ENCODE results near the gene COP1.

The COP1 gene

GRCh38 chr1:175968486-175969172, 238.5 kb downstream of the COP1 start:
- no peak for DNase-seq

DNA sequence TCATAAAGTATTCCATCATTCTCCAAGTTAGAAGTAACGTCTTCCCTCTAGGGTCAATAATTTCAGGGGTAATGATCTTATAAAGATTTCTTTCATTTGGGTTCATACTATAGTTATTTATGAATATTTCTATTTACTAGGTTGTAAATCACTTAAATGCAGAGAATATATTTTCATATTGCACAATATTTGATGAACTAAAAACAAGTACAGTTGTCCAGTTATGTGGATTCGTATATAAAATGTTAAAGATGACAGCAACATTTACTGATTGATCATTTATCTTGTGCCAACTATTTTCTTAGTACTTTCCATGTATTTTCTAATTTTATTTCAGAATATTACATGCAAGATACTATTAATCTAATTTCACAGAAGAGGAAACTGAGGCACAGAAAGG, 243.3 kb downstream of the COP1 start:
- no peak for DNase-seq

DNA sequence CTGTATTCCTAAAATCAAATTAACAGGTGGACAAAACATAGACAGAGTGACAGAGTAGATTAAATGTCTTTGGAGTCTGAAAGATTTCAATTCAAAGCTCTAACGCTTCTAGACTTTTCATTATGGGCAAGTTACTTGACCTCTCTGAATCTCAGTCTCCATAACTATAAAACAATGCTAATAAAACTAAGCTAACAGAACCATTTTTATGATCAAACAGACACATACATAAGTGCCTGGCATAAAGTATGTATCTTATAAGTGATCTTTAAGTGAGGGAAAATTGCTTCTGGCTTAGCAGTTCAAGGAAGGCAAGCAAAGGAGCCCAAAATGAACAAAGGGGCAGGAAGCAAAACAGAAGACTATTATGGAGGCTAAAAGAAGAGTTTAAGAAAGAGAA, 246.9 kb downstream of the COP1 start:
- no peak for DNase-seq

DNA sequence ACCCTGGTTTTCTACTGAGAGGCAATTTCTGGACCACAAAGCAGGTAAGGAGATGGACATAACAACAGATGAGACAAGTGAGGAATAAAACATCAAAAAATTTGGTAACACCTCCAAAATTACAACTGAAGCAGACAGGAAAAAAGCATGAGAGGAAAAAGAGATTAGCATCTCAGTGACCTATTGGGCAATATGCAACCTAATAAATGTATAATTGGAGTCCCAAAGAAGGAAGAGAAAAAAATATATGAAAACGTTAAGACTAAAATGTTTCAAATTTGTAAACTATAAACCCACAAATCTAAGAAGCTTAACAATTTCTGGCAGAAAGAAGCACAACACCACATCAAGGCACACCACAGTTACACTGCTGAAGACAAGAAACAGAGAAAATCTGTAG, 255.5 kb downstream of the COP1 start:
- no peak for DNase-seq

- no peak for DNase-seq
Observed at GRCh38 chr1:175947771-175948170, 259.3 kb downstream of the COP1 start.

DNA sequence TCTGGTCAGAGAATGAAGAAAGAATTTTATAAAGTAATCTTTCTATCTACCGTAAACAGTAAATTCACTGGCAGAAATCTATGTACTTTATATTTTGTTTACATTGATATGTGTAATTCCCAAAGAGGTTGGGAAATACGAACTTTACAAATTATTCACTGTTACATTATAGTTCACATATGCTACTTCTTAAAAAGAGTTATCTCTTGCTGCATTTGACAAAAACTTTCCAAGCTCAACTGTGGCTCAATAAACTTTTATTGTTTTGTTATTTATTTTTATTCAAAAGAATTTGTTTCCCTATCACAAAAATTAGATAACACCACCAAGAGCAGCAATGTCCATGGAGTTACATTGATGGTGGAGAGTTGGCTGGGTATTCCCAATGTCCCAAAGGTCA, 262.5 kb downstream of the COP1 start:
- DNase-seq = no peak

- DNase-seq = no peak
Observed at GRCh38 chr1:175941164-175941563, 265.9 kb downstream of the COP1 start.

- DNase-seq = no peak
Observed at GRCh38 chr1:175936736-175937135, 270.4 kb downstream of the COP1 start.

GRCh38 chr1:175935566-175936115, 271.4 kb downstream of the COP1 start:
- no peak for DNase-seq

DNA sequence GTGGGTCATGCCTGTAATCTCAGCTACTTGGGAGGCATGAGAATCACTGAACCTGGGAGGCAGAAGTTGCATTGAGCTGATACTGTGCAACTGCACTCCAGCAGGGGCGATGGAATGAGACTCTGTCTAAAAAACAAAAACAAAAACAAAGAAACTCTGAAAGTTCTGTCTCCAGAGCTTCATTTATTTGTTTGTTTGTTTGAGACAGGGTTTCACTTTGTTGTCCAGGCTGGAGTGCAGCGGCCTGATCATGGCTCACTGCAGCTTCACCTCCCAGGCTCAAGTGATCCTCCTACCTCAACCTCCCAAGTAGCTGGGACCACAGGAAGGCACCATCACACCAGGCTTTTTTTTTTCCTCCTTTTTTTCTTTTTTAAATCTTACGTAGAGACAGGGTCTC, 271.9 kb downstream of the COP1 start:
- no peak for DNase-seq

- no peak for DNase-seq
Observed at GRCh38 chr1:175933801-175934200, 273.3 kb downstream of the COP1 start.

DNA sequence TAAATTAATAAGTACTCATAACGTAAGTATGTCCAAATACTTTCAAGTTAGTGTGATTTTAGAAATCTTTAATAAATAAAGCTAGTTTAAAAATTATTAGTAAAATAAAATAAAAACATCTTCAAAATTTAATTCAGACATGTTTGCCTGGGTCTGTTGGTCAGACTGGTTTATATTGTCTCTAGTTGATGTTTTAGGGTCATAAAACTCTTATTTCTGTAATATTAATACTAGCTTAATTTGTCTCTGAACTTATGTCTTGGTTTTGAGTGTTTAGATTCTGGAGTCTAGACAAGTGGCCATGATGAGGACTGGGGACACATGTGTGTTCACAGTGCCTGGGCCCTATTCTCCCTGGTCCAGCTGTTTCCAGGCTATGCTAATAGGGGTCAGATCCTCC, 279.1 kb downstream of the COP1 start:
- DNase-seq = no peak

DNA sequence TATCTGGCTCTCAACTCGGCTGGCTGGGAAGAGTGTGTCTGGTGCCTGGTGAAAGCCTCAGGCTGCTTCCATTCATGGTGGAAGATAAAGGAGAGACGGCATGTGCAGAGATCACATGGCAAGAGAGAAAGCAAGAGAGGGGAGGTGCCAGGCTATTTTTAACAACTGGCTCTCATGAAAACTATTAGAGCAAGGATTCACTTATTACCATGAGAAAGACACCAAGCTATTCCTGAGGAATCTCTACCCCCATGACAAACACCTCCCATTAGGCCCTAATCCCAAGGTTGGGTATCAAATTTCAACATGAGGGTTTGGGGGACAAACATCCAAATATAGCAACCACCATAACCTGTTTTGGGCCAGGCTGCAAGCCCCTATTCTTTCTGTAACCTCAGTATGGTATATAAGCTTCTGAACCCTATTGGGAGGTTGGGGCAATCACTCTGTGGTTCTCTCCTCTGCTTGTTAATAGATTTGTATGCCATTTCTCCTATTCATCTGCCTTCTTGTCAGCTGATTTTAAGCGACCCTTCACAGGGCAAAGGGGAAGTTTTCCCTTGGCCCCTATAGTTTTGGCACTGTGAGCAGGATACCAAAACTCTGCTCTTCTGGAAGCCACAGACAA, 284.7 kb downstream of the COP1 start:
- DNase-seq = no peak

DNA sequence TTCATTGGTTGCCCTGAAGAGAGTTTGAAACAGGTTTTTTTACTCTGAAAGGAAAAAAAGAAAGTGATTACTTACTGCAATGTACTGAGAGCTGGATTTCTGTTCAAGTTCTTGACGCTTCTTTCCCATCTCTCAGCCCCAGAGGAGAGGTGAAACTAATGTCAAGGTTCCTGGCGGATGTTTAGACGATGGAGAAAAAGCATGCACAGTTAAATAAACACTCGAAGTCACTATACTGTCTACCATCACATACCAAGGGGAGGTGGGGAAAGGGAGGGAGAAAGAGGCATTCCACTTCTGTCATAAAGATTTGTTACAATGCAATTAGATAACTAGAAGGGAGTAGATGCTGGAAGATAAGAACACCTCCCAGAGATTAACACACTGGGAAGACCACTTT, 286.7 kb downstream of the COP1 start:
- DNase-seq = no peak

DNA sequence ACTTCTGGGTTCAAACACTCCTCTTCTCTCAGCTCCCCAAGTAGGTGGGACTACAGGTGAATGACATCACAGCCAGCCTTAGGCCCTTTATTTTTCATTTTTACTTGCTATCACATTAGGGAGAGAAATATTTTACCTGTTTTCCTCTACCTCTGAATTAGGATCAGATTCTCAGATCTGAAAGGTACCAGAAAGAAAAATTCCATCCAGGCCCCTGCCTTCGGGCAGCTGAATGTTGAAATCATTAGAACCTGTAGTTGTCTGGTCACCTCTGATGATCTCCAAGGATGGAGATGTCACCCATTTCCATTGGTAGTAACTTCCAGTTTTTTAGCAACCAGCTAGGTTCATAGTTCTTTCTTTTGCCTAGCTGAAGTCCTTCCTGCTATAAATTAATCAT, 288.1 kb downstream of the COP1 start:
- DNase-seq = no peak

GRCh38 chr1:175918364-175918801, 288.7 kb downstream of the COP1 start:
- DNase-seq = no peak

DNA sequence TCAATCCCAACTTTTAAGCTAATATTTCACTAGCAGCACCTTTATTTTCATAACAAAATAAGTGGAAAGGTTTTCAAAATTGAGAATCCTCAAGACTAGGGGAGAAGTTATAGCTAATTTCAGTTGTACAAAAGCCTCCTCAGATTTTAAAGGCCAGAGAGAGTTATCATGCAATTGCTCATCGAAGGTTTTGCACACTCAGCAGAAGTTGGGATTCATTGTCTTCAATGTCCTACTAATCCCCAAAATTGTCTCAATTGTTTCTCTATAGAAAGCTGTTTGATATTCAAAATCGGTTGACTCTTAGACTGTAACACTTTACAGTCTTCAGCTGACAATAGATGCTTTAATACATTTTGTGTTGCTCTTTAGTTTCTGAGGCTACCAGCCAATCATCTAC, 293.0 kb downstream of the COP1 start:
- no peak for DNase-seq

- no peak for DNase-seq
Observed at GRCh38 chr1:175911138-175911537, 295.9 kb downstream of the COP1 start.

- DNase-seq = no peak
Observed at GRCh38 chr1:175906370-175906769, 300.7 kb downstream of the COP1 start.

DNA sequence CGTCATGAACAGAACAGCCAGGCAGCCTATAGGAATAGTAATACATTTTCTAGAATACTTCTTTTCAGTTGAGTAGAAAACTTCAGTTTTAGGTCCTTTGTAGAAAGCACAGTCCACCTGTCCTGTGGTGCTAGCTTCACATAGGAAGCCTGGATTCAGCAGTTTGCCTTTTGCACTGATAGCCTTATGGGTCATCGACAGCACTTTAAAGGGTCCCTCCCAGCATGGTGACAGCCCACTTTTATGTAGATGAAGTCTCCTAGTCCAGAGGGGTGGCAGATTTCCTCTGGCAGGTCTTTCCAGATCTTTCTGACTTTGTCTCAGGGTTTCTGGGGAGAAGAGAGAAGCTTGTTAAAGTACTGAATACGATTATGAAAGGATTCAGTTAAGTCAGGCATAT, 302.3 kb downstream of the COP1 start:
- DNase-seq = no peak

DNA sequence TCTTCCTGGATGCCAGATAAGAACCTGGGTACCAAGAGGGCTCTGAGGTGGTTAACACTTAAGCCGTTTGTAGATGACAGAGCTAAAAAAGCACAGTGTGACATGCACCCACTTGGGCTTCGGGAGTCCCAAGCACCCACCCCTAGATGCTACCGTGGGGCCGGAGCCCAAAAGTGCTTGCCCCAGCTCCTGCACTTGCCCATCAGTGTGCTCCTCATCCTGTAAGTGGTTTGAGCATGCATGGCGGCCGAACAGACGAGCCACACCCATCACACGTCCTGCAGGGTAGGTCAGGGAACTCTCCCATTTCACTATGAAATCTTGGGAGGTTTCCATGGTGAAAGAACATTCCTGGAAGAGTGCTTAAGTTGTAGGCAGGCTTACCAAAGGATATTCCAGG, 304.8 kb downstream of the COP1 start:
- no peak for DNase-seq

DNA sequence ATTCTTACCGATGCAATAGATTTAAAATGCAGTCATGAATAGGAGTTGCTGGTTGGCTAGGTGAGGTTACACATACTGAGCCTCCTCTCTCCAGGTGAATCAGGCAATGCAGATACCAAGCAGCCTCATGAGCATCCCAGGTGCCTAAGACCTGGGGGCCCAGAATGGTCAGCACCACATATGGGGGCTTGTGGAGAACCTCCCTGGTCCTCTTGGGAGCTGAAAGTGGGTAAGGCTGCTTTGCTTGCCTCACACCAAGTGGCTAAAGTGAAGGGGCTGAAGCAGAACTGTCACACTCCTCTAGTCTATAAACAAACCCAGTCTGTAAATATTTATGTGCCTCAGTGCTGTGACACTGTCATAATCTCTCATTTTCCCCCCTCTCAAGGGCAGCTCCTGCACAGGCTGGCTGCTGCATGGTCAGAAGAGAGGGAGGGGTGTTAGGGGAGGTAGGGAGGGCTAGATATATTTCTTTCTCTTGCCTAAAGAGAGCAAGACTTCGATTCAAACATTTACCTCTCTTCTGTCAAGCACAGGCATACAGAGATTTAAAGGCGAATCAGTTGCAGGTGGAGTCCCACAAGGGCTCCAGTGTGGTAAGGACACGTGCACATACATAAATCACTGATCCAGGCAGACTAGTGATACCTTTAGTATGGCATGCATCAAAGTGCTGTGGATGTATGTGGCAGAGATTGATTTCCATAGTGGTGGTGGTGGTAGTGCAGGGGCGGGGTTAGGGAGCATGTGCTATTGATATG, 305.8 kb downstream of the COP1 start:
- DNase-seq = no peak

- DNase-seq = no peak
Observed at GRCh38 chr1:175900171-175900570, 306.9 kb downstream of the COP1 start.

All from hypothalamus (tissue), 51 donors.